Inferior parietal cortex (tissue), 1 donor: Measurements from ENCODE around the gene KCNG2.

Experiments
- DNase-seq: peaks from one replicate; pipeline ENCODE4 v3.0.0-alpha.2; 2016; ENCODE audit errors: extremely low spot score

KCNG2 gene

DNA sequence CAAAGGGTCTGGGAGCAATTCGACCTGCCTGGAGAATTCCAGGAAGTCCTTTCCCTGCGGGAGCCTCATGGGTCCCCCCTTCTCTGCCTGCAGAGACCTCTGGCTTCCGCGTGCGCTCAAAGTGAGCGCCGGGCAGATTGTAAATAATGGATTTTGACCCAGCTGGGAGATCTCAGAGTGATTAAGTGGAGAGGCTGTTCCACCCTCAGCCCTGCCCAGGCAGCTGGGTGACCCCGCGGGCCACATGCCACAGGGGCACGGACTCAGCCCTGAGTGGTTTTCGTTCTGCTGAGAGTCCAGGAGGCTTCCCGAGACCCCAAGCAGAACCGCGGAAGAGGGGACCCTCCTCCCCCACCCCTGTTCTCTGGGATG, 1.2 kb downstream of the KCNG2 start:
- DNase-seq, result no peak

DNA sequence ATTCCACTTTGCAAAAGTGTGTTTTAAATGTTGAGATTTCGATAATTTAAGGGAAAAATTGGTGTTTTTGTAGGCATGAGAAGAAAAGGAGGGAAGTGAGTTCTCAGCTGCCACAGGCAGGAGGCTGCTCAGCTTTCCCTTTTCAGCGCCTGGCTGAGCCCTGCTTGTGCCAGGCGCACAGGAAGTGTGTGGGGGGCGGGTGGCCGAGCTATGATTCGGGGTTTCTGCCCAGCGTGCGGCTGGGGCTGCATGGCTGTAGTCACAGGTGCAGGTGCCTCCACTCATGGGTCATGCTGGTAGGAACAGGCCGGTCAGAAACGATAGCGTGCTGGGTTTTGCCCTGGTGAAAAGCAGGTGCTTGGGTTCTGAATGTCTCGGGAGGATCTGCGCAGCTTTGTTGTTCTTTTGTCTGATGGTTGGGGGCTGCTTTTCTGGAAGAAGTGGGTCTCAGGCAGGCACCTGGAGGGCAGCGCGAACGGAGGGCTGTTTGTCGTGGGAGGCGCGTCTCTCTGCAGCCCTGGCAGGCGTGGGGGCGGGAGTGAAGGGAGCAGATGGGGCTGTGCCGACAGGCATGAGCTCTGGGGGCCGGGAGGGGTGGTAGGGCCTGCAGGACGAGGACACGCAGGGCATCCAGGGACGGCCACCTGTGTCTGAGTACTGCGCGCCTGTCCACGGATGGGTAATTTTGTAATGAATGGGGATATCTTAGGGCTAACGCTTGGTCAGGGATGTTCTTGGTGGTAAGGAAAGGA, 2.1 kb downstream of the KCNG2 start:
- DNase-seq, result no peak

GRCh38 chr18:79800371-79801180, 2.8 kb downstream of the KCNG2 start:
- DNase-seq, result no peak

GRCh38 chr18:79801217-79801616, 3.5 kb downstream of the KCNG2 start:
- no peak for DNase-seq

- no peak for DNase-seq
Measured at GRCh38 chr18:79801641-79802040, 3.9 kb downstream of the KCNG2 start.

GRCh38 chr18:79802298-79802697, 4.6 kb downstream of the KCNG2 start:
- no peak for DNase-seq

DNA sequence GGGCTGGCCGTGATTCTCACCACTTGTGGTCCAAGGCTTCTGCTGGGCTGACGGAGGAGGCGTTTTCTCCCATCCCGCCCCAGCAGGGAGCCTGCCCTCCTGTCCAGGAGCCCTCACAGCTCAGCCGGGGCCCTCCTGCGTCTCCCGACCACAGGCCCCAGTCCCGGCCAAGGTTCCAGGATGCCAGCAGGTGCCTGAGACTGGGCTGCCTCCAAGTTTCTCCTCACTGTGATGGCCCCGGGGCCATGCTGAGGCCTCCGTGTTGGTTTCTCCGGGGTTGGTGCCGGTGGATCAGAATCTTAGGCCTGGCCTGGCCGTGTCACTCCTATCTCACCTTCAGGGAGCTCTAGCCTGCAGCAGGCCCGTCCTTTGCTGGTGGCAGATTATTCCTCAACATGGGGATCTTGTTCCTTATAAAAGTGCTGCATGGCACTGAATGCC, 5.9 kb downstream of the KCNG2 start:
- DNase-seq, result no peak

GRCh38 chr18:79804130-79804787, 6.5 kb downstream of the KCNG2 start:
- no peak for DNase-seq

DNA sequence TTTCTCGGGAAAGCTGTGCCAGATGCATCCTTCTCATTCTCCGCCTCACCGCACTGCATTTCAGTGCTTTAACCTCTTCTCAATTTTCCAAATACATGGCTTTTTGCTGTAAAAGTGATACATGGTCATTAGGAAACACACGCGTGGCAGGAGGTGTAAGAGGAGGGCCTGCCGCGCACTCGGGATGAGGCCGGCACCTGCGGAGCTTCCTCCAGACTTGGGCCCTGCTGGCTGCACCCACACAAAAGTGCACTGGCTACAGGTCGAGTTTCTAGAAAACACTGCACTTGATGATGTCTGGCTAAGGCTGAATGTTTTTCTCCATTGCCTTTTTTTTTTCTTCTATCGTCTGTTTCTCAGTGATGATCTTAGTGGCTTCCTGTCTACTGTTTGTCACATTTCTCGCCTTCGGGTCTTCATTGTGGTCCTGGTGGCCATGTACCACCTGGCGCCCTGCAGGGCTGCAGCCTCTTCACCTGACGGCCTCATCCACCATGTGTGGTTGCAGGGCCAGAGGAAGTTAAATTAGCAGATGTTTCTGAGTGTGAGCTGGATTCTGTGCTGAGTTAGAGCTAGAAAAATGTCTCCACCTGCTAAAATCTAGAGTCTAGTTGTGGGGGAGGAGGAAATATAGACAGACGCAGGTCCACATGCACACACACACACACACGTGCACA, 7.6 kb downstream of the KCNG2 start:
- no peak for DNase-seq

- DNase-seq, result no peak
Measured at GRCh38 chr18:79805926-79806487, 8.3 kb downstream of the KCNG2 start.

DNA sequence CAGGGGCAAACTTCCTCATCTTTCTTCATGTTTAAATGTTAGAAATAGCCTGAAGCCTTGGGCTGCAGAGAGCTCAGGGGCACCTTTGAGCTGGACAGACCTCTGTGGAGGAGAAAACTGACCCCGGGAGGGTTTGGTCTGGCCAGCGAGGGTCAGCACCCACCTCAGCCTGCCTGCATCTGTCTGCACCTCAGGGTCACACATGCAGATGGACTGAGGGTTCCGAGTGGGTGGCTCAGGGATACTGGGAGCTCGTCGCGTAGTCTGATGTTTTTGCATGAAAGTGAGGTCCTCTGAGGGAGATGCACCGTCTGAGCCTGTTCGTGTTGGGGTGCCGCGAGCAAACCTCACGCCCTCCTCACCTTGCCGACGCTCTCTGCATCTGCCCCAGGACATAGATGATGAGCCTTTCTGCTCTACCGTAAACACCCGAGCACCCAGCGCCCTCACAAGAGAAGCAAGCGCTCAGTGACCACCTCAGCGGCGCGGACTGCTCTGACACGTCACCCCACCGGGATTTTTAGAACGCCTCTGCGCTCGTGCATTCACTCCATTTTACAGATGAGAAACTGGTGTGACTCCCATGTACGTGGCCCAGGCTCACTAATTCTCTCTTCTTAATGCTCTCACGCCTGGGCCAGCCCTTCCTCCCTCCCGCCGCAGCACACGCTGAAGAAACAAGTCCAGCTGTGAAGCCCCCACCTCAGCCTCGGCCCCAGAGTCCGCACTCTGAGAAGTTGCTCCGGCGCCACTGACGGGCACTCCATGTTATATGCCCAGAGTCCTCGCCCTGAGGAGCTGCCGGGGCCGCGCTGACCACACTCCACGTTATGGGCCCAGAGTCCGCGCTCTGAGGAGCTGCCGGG, 9.5 kb downstream of the KCNG2 start:
- DNase-seq, result no peak

GRCh38 chr18:79809482-79810192, 11.9 kb downstream of the KCNG2 start:
- no peak for DNase-seq

GRCh38 chr18:79812052-79812451, 14.3 kb downstream of the KCNG2 start:
- DNase-seq, result no peak

- DNase-seq, result no peak
Measured at GRCh38 chr18:79814373-79814772, 16.6 kb downstream of the KCNG2 start.

GRCh38 chr18:79815657-79816056, 17.9 kb downstream of the KCNG2 start:
- no peak for DNase-seq

- DNase-seq, result no peak
Measured at GRCh38 chr18:79816092-79816491, 18.4 kb downstream of the KCNG2 start.

- no peak for DNase-seq
Measured at GRCh38 chr18:79816981-79817606, 19.4 kb downstream of the KCNG2 start.

GRCh38 chr18:79817607-79817998, 19.9 kb downstream of the KCNG2 start:
- DNase-seq, result no peak

GRCh38 chr18:79818036-79818435, 20.3 kb downstream of the KCNG2 start:
- no peak for DNase-seq

DNA sequence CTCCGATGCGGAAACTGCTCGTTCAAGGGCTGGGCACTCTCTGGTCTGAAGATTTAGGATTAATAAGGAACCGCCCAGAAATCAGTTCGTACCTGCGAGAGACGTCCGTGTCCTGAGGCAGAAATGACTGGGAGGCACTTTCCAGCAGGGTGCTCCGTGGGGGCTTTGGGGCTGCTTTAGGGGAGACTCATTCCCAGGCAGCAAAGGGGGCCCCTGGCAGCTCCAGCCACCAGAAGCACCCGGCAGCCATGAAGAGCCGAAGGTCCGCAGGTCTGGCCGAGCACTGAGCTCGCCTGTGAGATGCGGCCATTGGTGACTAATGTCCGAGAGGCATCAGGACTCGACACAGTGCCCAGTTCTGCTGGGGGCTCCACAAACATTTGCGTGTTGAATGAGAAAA, 20.9 kb downstream of the KCNG2 start:
- no peak for DNase-seq
